Measurements from ENCODE around the gene PLCL1. TPM values are rescaled to one million over a fixed set of nuclear protein-coding genes. Genes with fewer than 3 reads are reported as not detected.

The PLCL1 gene
- total and polyA plus RNA-seq, 8 donors = 0.38 to 1.5 (median 0.73) TPM

- Histone ChIP-seq H3K4me3 (no peak overlapping the region), H3K9me3 (no peaks in the 10 kb centered on the region), H3K4me1 (no peaks in the 10 kb centered on the region), H3K27ac (no peak overlapping the region), H3K36me3 (no peaks in the 10 kb centered on the region), H3K27me3 (no peaks in the 10 kb centered on the region)
- 29 to 30% methylated on average over 3 of the region's 3 CpGs for WGBS, 2 donors
- intact Hi-C loops (cut with DNase I) = no loop called here
- peak in 3 of 4 donors; percentile 15 to 45 (median 21) for TF ChIP-seq CTCF (IDR thresholded peaks at IDR 0.05)
- peak; percentile 43 to 71 (median 63) for ATAC-seq
- DNase-seq = no peak
- FAIRE-seq = peak; percentile 91
Observed at GRCh38 chr2:197813093-197813787, 8.8 kb downstream of the PLCL1 start.

GRCh38 chr2:197814526-197814925 is 10.1 kb downstream of the PLCL1 start:
- no peaks in the 10 kb centered on the region for H3K36me3 ChIP-seq
- no peaks in the 10 kb centered on the region for H3K9me3 ChIP-seq
- DNase-seq (no peak), ATAC-seq (no peak), FAIRE-seq (no peak)
- no peaks in the 10 kb centered on the region for H3K27me3 ChIP-seq
- intact Hi-C loops (cut with DNase I) = no loop called here
- no peak overlapping the region for H3K27ac ChIP-seq
- no peak overlapping the region for H3K4me3 ChIP-seq
- TF ChIP-seq CTCF (IDR thresholded peaks at IDR 0.05) = no peak
- WGBS, 2 donors = 70 to 76% methylated on average over 2 of the region's 2 CpGs
- H3K4me1 ChIP-seq = no peaks in the 10 kb centered on the region

GRCh38 chr2:197821550-197822289 is 17.3 kb downstream of the PLCL1 start:
- WGBS, 2 donors = 73 to 76% methylated on average over 2 of the region's 2 CpGs
- no peak for TF ChIP-seq CTCF (IDR thresholded peaks at IDR 0.05)
- DNase-seq (no peak), ATAC-seq (no peak), FAIRE-seq (no peak)
- intact Hi-C loops (cut with DNase I) = no loop called here
- Histone ChIP-seq H3K27me3 (no peaks in the 10 kb centered on the region), H3K36me3 (no peaks in the 10 kb centered on the region), H3K27ac (no peak overlapping the region), H3K4me3 (no peak overlapping the region), H3K9me3 (no peaks in the 10 kb centered on the region), H3K4me1 (no peaks in the 10 kb centered on the region)

- no peak for FAIRE-seq
- WGBS, 2 donors = 88 to 94% methylated on average over 2 of the region's 2 CpGs
- no peaks in the 10 kb centered on the region for H3K9me3 ChIP-seq
- no peak for ATAC-seq
- no peaks in the 10 kb centered on the region for H3K27me3 ChIP-seq
- no peak overlapping the region for H3K4me3 ChIP-seq
- intact Hi-C loops (cut with DNase I) = no loop called here
- H3K27ac ChIP-seq = no peak overlapping the region
- H3K36me3 ChIP-seq = no peaks in the 10 kb centered on the region
- DNase-seq = no peak
- no peak for TF ChIP-seq CTCF (IDR thresholded peaks at IDR 0.05)
- no peaks in the 10 kb centered on the region for H3K4me1 ChIP-seq
Observed at GRCh38 chr2:197822333-197822732, 17.9 kb downstream of the PLCL1 start.

- no peak for FAIRE-seq
- Histone ChIP-seq H3K27ac (no peak overlapping the region), H3K9me3 (no peaks in the 10 kb centered on the region), H3K4me1 (no peaks in the 10 kb centered on the region), H3K27me3 (peaks cover 0 to 2% (median 0%) of the 10 kb centered on the region in 4 donors), H3K4me3 (no peak overlapping the region), H3K36me3 (no peaks in the 10 kb centered on the region)
- 63 to 69% methylated on average over 2 of the region's 2 CpGs for WGBS, 2 donors
- intact Hi-C loops (cut with DNase I) = no loop called here
- no peak for ATAC-seq
- no peak for DNase-seq
- TF ChIP-seq CTCF (IDR thresholded peaks at IDR 0.05) = no peak
Observed at GRCh38 chr2:197827618-197828017, 23.2 kb downstream of the PLCL1 start.
